Activated CD4-positive, alpha-beta T cell treated with anti-CD3 and anti-CD28 coated beads, Interleukin-2, Interleukin-6, amounts not matched to agents 100 ng/mL and 50 ng/mL, durations not matched to agents 16 hours and 8 hours (primary cell): Measurements from ENCODE around the gene STK24.
"Not testable (repeated sequence)": the region's sequence is repeated elsewhere in the genome, so short reads cannot be mapped to it uniquely, and the experiment has no call there.

Experiments
- DNase-seq: peaks from one replicate; pipeline ENCODE4 v3.0.0-alpha.2; 2020

STK24 gene

GRCh38 chr13:98576963-98577835, at the start of gene STK24:
STK24 (minus strand) TSS chr13:98577107; CDS start chr13:98576786, 321 bp downstream.
- peak; percentile 78 for DNase-seq

GRCh38 chr13:98626298-98626935, 49.5 kb upstream of the STK24 start:
- DNase-seq, result no peak

- not testable (repeated sequence) for DNase-seq
Observed at GRCh38 chr13:98624589-98624988, 47.7 kb upstream of the STK24 start.

- no peak for DNase-seq
Observed at GRCh38 chr13:98622931-98623331, 46.0 kb upstream of the STK24 start.

- no peak for DNase-seq
Observed at GRCh38 chr13:98619556-98619955, 42.6 kb upstream of the STK24 start.

- not testable (repeated sequence) for DNase-seq
Observed at GRCh38 chr13:98615595-98615994, 38.7 kb upstream of the STK24 start.

GRCh38 chr13:98613591-98613990, 36.7 kb upstream of the STK24 start:
- DNase-seq, result no peak

- DNase-seq, result no peak
Observed at GRCh38 chr13:98609756-98610155, 32.8 kb upstream of the STK24 start.

GRCh38 chr13:98606296-98606695, 29.4 kb upstream of the STK24 start:
- no peak for DNase-seq

- DNase-seq, result no peak
Observed at GRCh38 chr13:98599502-98600328, 22.8 kb upstream of the STK24 start.

GRCh38 chr13:98598043-98598442, 21.1 kb upstream of the STK24 start:
- no peak for DNase-seq

GRCh38 chr13:98595134-98595533, 18.2 kb upstream of the STK24 start:
- no peak for DNase-seq

GRCh38 chr13:98592362-98592732, 15.4 kb upstream of the STK24 start:
- DNase-seq, result no peak

- DNase-seq, result no peak
Observed at GRCh38 chr13:98591721-98592361, 14.9 kb upstream of the STK24 start.

- DNase-seq, result not testable (repeated sequence)
Observed at GRCh38 chr13:98590471-98590870, 13.6 kb upstream of the STK24 start.

GRCh38 chr13:98589516-98589915, 12.6 kb upstream of the STK24 start:
- not testable (repeated sequence) for DNase-seq

- no peak for DNase-seq
Observed at GRCh38 chr13:98586400-98587345, 9.8 kb upstream of the STK24 start.

GRCh38 chr13:98585946-98586345, 9.0 kb upstream of the STK24 start:
- no peak for DNase-seq

- no peak for DNase-seq
Observed at GRCh38 chr13:98585398-98585754, 8.5 kb upstream of the STK24 start.

GRCh38 chr13:98584668-98585397, 7.9 kb upstream of the STK24 start:
- DNase-seq, result no peak

GRCh38 chr13:98582947-98583346, 6.0 kb upstream of the STK24 start:
- no peak for DNase-seq
